ENCODE data around the gene NAV2.

NAV2 gene

DNA sequence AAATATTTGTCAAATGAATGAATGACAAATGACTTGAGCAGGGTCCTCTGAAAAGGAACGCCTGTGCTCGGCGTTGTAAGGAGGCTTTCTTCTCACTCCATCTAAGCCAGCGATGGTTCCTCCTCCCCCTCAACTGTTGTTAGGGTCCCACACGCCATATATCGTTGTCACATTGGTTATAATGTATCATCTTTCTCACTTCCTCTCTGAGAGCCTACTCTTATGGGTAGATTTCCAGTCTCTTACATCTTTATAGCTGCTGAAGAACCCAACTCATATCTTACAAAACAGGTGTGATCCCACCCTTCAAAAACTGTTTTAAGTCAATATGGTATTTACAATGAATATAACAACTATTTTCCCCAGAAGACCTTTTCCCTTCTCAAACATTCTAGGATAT, 81.5 kb downstream of the NAV2 start:
- DNase-seq (ENCODE audit: low read depth): no peak
- H3K4me3 ChIP-seq (ENCODE audit: low read length): no peak overlapping the region
- TF ChIP-seq, protein P1, sequence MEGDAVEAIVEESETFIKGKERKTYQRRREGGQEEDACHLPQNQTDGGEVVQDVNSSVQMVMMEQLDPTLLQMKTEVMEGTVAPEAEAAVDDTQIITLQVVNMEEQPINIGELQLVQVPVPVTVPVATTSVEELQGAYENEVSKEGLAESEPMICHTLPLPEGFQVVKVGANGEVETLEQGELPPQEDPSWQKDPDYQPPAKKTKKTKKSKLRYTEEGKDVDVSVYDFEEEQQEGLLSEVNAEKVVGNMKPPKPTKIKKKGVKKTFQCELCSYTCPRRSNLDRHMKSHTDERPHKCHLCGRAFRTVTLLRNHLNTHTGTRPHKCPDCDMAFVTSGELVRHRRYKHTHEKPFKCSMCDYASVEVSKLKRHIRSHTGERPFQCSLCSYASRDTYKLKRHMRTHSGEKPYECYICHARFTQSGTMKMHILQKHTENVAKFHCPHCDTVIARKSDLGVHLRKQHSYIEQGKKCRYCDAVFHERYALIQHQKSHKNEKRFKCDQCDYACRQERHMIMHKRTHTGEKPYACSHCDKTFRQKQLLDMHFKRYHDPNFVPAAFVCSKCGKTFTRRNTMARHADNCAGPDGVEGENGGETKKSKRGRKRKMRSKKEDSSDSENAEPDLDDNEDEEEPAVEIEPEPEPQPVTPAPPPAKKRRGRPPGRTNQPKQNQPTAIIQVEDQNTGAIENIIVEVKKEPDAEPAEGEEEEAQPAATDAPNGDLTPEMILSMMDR (conservative IDR thresholded peaks at IDR 0.05; ENCODE audit: low read depth, low read length): no peak

- H3K4me3 ChIP-seq (ENCODE audit: low read length): no peak overlapping the region
- TF ChIP-seq, protein P1 (conservative IDR thresholded peaks at IDR 0.05; ENCODE audit: low read depth, low read length): no peak
- no peak for DNase-seq (ENCODE audit: low read depth)
Observed at GRCh38 chr11:19795082-19795481, 82.4 kb downstream of the NAV2 start.

DNA sequence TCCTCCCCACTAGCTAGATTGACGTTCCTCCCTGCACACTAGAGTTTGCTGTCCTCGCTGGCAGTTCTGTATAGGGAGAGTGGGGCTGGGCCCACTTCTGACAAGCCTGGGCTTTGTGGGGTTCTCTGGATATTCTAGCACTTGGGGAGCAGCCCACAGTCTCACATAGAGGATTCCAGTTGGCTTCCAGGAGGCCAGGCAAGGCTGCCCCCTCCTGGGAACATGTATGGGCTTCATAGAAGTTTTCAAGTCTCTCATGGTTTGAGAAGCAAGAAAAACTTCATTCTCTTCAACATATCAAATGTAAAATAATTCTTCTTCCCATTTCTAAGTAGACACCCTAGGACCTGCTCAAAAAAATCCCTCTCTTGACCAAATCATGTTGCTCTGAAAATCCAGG, 87.5 kb downstream of the NAV2 start:
- TF ChIP-seq, protein P1 (conservative IDR thresholded peaks at IDR 0.05; ENCODE audit: low read depth, low read length): peak; percentile 50
- H3K4me3 ChIP-seq (ENCODE audit: low read length): no peak overlapping the region
- no peak for DNase-seq (ENCODE audit: low read depth)

DNA sequence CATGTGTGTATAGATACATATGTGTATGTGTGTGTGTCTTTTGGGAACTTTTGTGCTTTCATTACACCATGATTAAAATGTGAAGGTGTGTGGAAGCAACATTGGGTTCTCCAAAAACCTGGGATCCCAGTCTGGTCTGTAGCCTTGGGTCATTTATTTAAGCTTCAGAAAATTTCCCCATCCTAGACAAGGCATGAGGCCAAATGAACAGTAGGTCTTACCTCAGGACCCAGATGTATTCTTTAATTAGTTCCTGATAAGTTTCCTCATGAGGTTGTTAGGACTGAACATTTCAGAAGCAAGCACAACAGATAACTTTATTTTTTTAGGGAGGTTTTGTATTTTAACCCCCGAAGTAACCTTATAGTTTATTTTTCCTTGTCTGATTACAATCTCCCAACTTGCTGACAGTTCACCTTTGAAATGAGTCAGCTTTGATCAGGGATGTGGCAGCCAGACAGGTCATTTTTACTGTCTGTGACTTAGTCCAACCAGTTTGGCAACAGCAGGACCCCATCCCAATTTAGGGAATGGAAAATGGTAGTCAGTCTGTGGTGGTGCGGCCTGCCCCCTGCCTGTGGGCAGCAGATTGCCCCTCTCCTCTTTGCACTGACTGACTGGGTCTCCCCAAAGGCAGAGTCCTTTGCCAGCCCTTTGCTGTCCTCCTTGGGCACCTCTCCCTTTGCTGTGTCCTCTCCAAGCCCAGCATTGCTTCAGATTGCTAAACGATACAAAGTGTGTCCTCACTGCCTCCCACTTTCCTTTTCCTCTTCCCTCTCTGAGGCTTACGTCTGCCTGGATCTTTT, 88.3 kb downstream of the NAV2 start:
- TF ChIP-seq, protein P1 (conservative IDR thresholded peaks at IDR 0.05; ENCODE audit: low read depth, low read length): peak; percentile 48
- DNase-seq (ENCODE audit: low read depth): no peak
- no peak overlapping the region for H3K4me3 ChIP-seq (ENCODE audit: low read length)

GRCh38 chr11:19802773-19803293, 90.2 kb downstream of the NAV2 start:
- DNase-seq (ENCODE audit: low read depth): no peak
- TF ChIP-seq, protein P1 (conservative IDR thresholded peaks at IDR 0.05; ENCODE audit: low read depth, low read length): no peak
- no peak overlapping the region for H3K4me3 ChIP-seq (ENCODE audit: low read length)

GRCh38 chr11:19803506-19803998, 90.9 kb downstream of the NAV2 start:
- TF ChIP-seq, protein P1 (conservative IDR thresholded peaks at IDR 0.05; ENCODE audit: low read depth, low read length): no peak
- no peak for DNase-seq (ENCODE audit: low read depth)

DNA sequence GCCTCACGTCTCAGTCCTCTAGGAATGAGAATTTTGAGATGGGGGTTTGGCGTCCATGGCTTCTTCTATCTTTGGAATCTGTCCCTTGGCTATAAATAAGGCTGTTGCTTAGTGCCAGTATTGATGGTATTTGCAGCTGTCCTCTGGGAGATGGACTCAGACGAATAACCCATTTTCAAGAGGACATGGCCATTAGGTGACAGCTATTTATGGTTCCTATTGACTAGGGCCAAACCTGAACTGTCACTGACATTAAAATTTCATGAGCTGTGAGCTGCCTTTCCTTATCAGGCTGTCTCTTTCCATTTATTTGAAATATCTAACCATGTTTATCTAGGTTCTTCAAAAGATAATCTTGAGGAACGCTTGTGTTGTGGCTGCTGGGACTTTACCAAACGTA, 92.7 kb downstream of the NAV2 start:
- H3K4me3 ChIP-seq (ENCODE audit: low read length): no peak overlapping the region
- DNase-seq (ENCODE audit: low read depth): no peak
- TF ChIP-seq, protein P1 (conservative IDR thresholded peaks at IDR 0.05; ENCODE audit: low read depth, low read length): no peak

More at GRCh38 chr11:19803506-19803998, 90.9 kb downstream of the NAV2 start:
- H3K4me3 ChIP-seq (ENCODE audit: low read length): no peak overlapping the region
